ENCODE data around the gene RIMS3. TPM values are rescaled to one million over a fixed set of nuclear protein-coding genes. Genes with fewer than 3 reads are reported as not detected.

Gene RIMS3
- total RNA-seq, 1 donor: 6.2 TPM

- no peaks in the 10 kb centered on the region for H3K36me3 ChIP-seq (ENCODE audit: insufficient read depth, low read length)
- no peaks in the 10 kb centered on the region for H4K20me1 ChIP-seq (ENCODE audit: insufficient read depth, low read length)
- no peak for TF ChIP-seq CTCF (IDR thresholded peaks at IDR 0.05; ENCODE audit: extremely low read depth, low read depth, low read length)
- H3K79me2 ChIP-seq (ENCODE audit: insufficient read depth, low read length): no peaks in the 10 kb centered on the region
- no peak for DNase-seq (ENCODE audit: insufficient read length, low spot score, missing footprints)
- peaks cover 4% of the 10 kb centered on the region for H3K27me3 ChIP-seq (ENCODE audit: insufficient read depth, low read length)
- no peaks in the 10 kb centered on the region for H3K9me3 ChIP-seq (ENCODE audit: low read depth, low read length)
- no peak overlapping the region for H3K27ac ChIP-seq (ENCODE audit: low read depth, low read length)
- H2AFZ ChIP-seq (ENCODE audit: low read length): no peak overlapping the region
- no peak overlapping the region for H3K4me3 ChIP-seq (ENCODE audit: insufficient read depth, low read length)
- H3K4me1 ChIP-seq (ENCODE audit: insufficient read depth, low read length): no peaks in the 10 kb centered on the region
- no peak overlapping the region for H3K4me2 ChIP-seq (ENCODE audit: insufficient read depth, low read length)
Measured at GRCh38 chr1:40593449-40594186, 71.9 kb downstream of the RIMS3 start.

DNA sequence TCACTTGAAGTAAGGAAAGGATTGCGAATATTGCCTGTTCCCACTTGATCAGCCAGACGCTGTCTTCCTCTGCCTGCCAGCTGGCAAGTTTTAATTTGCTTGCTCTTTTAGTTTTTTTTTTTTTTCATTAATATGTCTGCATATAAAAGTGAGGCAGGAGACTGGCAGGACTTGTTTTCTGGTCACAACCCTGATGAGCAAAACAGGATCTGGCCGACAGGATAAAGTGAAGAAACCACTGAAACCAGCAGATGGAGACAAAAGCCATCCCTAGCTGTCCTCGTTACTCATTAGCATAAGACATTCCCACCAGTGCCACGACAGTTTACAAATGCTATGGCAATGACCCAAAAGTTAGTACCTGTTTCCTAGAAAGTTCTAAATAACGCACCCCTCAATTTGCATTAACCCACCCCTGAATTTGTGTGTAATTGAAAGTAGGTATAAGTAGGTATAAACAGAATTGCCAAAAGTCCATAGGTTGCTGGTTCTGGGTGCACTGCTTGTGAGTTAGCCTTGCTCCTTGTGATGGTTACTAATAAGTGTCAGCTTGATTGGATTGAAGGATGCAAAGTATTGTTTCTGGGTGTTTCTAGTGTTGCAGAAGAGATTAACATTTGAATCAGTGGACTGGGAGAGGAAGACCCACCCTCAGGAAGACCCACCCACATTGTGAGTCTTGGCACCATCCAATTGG lies 73.2 kb downstream of the RIMS3 start:
- peak; percentile 63 for TF ChIP-seq CTCF (IDR thresholded peaks at IDR 0.05; ENCODE audit: extremely low read depth, low read depth, low read length)
- H3K36me3 ChIP-seq (ENCODE audit: insufficient read depth, low read length): no peaks in the 10 kb centered on the region
- H3K27me3 ChIP-seq (ENCODE audit: insufficient read depth, low read length): peaks cover 9% of the 10 kb centered on the region
- H2AFZ ChIP-seq (ENCODE audit: low read length): no peak overlapping the region
- H3K27ac ChIP-seq (ENCODE audit: low read depth, low read length): no peak overlapping the region
- H3K9me3 ChIP-seq (ENCODE audit: low read depth, low read length): no peaks in the 10 kb centered on the region
- H3K79me2 ChIP-seq (ENCODE audit: insufficient read depth, low read length): no peaks in the 10 kb centered on the region
- H3K4me3 ChIP-seq (ENCODE audit: insufficient read depth, low read length): no peak overlapping the region
- H3K4me2 ChIP-seq (ENCODE audit: insufficient read depth, low read length): no peak overlapping the region
- H4K20me1 ChIP-seq (ENCODE audit: insufficient read depth, low read length): no peaks in the 10 kb centered on the region
- DNase-seq (ENCODE audit: insufficient read length, low spot score, missing footprints): no peak
- no peaks in the 10 kb centered on the region for H3K4me1 ChIP-seq (ENCODE audit: insufficient read depth, low read length)

DNA sequence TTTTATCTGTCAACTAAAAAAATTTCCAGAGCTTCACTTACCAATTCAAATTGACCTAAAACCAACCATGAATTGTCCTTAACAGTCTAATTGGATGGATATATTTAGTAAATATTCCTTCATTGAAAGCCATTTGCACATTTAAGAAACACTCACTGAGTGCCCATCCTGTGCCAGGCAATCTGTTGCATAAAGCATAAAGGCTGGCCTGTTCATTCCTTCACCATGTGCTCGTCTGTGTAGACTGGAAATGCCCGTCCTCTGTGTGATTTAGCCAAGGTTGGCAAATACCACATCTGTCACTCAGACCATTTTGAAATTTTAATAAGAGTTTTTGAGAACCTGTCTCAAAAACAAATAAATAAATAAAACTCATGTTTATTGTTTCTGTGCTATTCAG lies 76.9 kb downstream of the RIMS3 start:
- Histone ChIP-seq H3K4me3 (ENCODE audit: insufficient read depth, low read length) (no peak overlapping the region), H3K79me2 (ENCODE audit: insufficient read depth, low read length) (no peaks in the 10 kb centered on the region), H3K27me3 (ENCODE audit: insufficient read depth, low read length) (peaks cover 29% of the 10 kb centered on the region), H3K27ac (ENCODE audit: low read depth, low read length) (no peak overlapping the region), H3K4me1 (ENCODE audit: insufficient read depth, low read length) (peaks cover 7% of the 10 kb centered on the region), H2AFZ (ENCODE audit: low read length) (no peak overlapping the region), H3K9me3 (ENCODE audit: low read depth, low read length) (no peaks in the 10 kb centered on the region), H3K36me3 (ENCODE audit: insufficient read depth, low read length) (no peaks in the 10 kb centered on the region), H3K4me2 (ENCODE audit: insufficient read depth, low read length) (no peak overlapping the region), H4K20me1 (ENCODE audit: insufficient read depth, low read length) (no peaks in the 10 kb centered on the region)
- no peak for TF ChIP-seq CTCF (IDR thresholded peaks at IDR 0.05; ENCODE audit: extremely low read depth, low read depth, low read length)
- no peak for DNase-seq (ENCODE audit: insufficient read length, low spot score, missing footprints)

DNA sequence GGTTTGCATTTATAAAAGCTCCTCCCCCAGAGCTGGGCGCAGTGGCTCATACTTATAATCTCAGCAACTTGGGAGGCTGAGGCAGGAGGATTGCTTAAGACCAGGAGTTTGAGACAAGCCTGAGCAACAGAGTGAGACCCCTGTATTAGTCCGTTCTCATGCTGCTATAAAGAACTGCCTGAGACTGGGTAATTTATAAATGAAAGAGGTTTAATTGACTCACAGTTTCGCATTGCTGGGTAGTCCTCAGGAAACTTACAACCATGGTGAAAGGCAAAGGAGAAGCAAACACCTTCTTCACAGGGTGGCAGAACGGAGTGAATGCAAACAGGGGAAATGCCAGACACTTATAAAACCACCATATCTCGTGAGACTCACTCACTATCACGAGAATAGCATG lies 81.5 kb downstream of the RIMS3 start:
- no peak overlapping the region for H3K27ac ChIP-seq (ENCODE audit: low read depth, low read length)
- H3K27me3 ChIP-seq (ENCODE audit: insufficient read depth, low read length): peaks cover 29% of the 10 kb centered on the region
- no peak overlapping the region for H2AFZ ChIP-seq (ENCODE audit: low read length)
- DNase-seq (ENCODE audit: insufficient read length, low spot score, missing footprints): no peak
- no peaks in the 10 kb centered on the region for H4K20me1 ChIP-seq (ENCODE audit: insufficient read depth, low read length)
- no peak overlapping the region for H3K4me3 ChIP-seq (ENCODE audit: insufficient read depth, low read length)
- H3K4me1 ChIP-seq (ENCODE audit: insufficient read depth, low read length): peaks cover 18% of the 10 kb centered on the region
- H3K36me3 ChIP-seq (ENCODE audit: insufficient read depth, low read length): no peaks in the 10 kb centered on the region
- no peaks in the 10 kb centered on the region for H3K9me3 ChIP-seq (ENCODE audit: low read depth, low read length)
- H3K79me2 ChIP-seq (ENCODE audit: insufficient read depth, low read length): no peaks in the 10 kb centered on the region
- no peak for TF ChIP-seq CTCF (IDR thresholded peaks at IDR 0.05; ENCODE audit: extremely low read depth, low read depth, low read length)
- peak overlapping the region; percentile 26 for H3K4me2 ChIP-seq (ENCODE audit: insufficient read depth, low read length)
